SU-DHL-6 (cell line): ENCODE measurements around the gene EPSTI1.

Experiments
- H2AFZ ChIP-seq: fragments of 200-600 bp; sonication (generic); 2 replicates; pipeline ENCODE4 v1.6.1; 2014; ENCODE audit warnings: low read depth, mild to moderate bottlenecking, moderate library complexity, mixed read lengths, antibody characterized with exemption, low read length; ENCODE audit not compliant: severe bottlenecking
- H3F3A ChIP-seq: fragments of 200-600 bp; shearing (Covaris generic); 2 replicates; pipeline ENCODE4 v1.6.0; 2016; ENCODE audit warnings: antibody characterized with exemption, mild to moderate bottlenecking; ENCODE audit not compliant: insufficient read depth
- H3K27ac ChIP-seq: fragments of 200-600 bp; sonication (generic); 2 replicates; pipeline ENCODE4 v1.5.1; 2016; ENCODE audit warnings: low read depth, mild to moderate bottlenecking, low read length, moderate library complexity, mixed read lengths
- H3K27me3 ChIP-seq: fragments of 200-600 bp; sonication (generic), shearing (Covaris generic); 2 replicates; pipeline ENCODE4 v1.6.0; 2014; ENCODE audit warnings: mild to moderate bottlenecking, low read length
- H3K36me3 ChIP-seq: fragments of 200-600 bp; sonication (generic); 2 replicates; pipeline ENCODE4 v1.6.1; 2014; ENCODE audit warnings: mild to moderate bottlenecking, low read length, mixed read lengths
- H3K4me2 ChIP-seq: fragments of 300-600, 200-600 bp; shearing (Covaris generic), sonication (generic); 2 replicates; pipeline ENCODE4 v1.6.0; 2014; ENCODE audit warnings: low read length, low read depth, mild to moderate bottlenecking; ENCODE audit not compliant: poor library complexity, severe bottlenecking
- H3K4me3 ChIP-seq: fragments of 200-600 bp; sonication (generic); 2 replicates; pipeline ENCODE4 v1.5.1; 2014; ENCODE audit warnings: antibody characterized with exemption, low read length, mild to moderate bottlenecking, mixed read lengths; ENCODE audit not compliant: insufficient read depth, poor library complexity, severe bottlenecking
- H3K79me2 ChIP-seq: fragments of 200-600 bp; sonication (generic); 2 replicates; pipeline ENCODE4 v1.6.1; 2014; ENCODE audit warnings: mild to moderate bottlenecking, low read length, moderate library complexity; ENCODE audit not compliant: insufficient read depth
- H3K9ac ChIP-seq: fragments of 200-600 bp; sonication (generic); 2 replicates; pipeline ENCODE4 v1.7.0; 2014; ENCODE audit warnings: mild to moderate bottlenecking, low read length
- H3K9me2 ChIP-seq: fragments of 200-600 bp; sonication (generic); replicated peaks from 2 replicates; pipeline ENCODE4 v1.6.1; 2014; ENCODE audit warnings: low read length; ENCODE audit not compliant: insufficient read depth
- H3K9me3 ChIP-seq: fragments of 200-600 bp; sonication (generic); 2 replicates; pipeline ENCODE4 v1.6.1; 2014; ENCODE audit warnings: low read length, mixed read lengths; ENCODE audit not compliant: insufficient read depth
- H4K20me1 ChIP-seq: fragments of 200-600 bp; sonication (generic); 2 replicates; pipeline ENCODE4 v1.6.1; 2014; ENCODE audit warnings: low read depth, mild to moderate bottlenecking, antibody characterized with exemption, low read length, moderate library complexity, mixed read lengths
- EZH2phosphoT487 ChIP-seq: fragments of 200-600 bp; sonication (generic), shearing (Covaris generic); conservative IDR thresholded peaks from 2 replicates; pipeline ENCODE4 v1.6.1; 2018; ENCODE audit warnings: mild to moderate bottlenecking, antibody characterized with exemption, low read length, moderate library complexity, mixed read lengths
- TF ChIP-seq, protein P1 (sequence below): fragments of 200-600 bp; sonication (generic); IDR thresholded peaks from one replicate; pipeline ENCODE4 v1.5.1; 2017; ENCODE audit warnings: antibody characterized with exemption, mild to moderate bottlenecking, low read length, moderate library complexity; ENCODE audit not compliant: insufficient read depth, poor library complexity, severe bottlenecking

The EPSTI1 gene

DNA sequence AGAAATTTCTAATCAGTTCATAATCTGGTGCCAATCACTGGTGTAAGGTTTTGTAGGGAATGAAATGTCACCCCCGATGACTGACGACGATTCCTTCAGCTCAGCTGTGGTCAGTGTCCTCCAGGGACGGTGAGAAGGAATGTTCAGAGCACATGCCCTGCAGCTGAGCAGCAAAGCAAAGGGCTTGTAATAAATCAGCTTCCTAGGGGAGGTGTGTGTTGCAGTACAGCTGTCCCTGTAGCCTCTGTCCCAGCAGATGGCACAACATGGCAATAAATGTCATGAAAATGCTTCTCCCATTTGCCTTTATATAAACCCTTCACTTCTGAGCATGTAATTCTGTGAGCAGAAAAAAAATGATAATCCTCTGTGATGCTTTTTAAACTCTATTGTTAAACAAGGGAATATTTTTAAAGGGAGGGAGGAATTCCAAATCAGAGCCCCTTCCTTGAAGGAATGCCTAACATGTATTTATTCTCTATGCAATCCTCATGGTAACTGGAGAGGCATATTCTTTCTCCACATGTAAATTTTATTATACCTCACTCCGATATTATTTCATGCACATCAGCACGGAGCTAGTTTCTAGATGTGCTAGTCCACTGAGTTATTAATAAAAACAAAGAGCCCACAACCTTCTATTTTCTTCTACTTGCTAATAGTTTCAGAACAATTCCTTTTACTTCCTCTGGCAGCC is 108.1 kb downstream of the EPSTI1 start:
- Histone ChIP-seq H2AFZ (no peak overlapping the region), H3K79me2 (no peaks in the 10 kb centered on the region)
- TF ChIP-seq, protein P1, sequence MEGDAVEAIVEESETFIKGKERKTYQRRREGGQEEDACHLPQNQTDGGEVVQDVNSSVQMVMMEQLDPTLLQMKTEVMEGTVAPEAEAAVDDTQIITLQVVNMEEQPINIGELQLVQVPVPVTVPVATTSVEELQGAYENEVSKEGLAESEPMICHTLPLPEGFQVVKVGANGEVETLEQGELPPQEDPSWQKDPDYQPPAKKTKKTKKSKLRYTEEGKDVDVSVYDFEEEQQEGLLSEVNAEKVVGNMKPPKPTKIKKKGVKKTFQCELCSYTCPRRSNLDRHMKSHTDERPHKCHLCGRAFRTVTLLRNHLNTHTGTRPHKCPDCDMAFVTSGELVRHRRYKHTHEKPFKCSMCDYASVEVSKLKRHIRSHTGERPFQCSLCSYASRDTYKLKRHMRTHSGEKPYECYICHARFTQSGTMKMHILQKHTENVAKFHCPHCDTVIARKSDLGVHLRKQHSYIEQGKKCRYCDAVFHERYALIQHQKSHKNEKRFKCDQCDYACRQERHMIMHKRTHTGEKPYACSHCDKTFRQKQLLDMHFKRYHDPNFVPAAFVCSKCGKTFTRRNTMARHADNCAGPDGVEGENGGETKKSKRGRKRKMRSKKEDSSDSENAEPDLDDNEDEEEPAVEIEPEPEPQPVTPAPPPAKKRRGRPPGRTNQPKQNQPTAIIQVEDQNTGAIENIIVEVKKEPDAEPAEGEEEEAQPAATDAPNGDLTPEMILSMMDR = no peak
- TF ChIP-seq EZH2phosphoT487 = no peak

DNA sequence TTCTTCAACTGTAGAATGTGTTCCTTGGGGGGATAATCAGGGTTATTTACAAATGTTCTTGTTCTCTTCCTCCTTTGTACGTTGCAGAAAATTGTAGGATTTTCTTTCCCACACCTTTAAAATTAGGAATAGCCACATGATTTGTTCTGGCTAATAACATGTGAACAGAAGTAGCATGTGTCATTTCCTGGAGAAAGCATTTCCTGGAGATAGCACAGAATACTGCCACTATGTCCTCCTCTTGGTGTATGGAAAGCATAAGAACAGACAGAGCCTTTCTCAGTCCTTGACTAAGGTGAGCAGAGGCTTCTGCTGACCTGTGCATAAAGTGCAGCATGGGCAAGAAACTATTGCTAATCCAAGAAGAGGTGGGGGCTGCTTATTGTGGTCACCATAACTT is 108.9 kb downstream of the EPSTI1 start:
- Histone ChIP-seq H3F3A (no peaks in the 10 kb centered on the region), H3K9me2 (no peaks in the 10 kb centered on the region), H2AFZ (no peak overlapping the region), H3K9ac (no peak overlapping the region), H3K36me3 (no peaks in the 10 kb centered on the region), H3K27ac (no peak overlapping the region), H3K4me3 (no peak overlapping the region), H3K9me3 (no peaks in the 10 kb centered on the region), H4K20me1 (no peaks in the 10 kb centered on the region), H3K4me2 (no peak overlapping the region), H3K27me3 (no peaks in the 10 kb centered on the region), H3K79me2 (no peaks in the 10 kb centered on the region)
- no peak for TF ChIP-seq EZH2phosphoT487
- TF ChIP-seq, protein P1 = no peak

More for the DNA sequence above, 108.1 kb downstream of the EPSTI1 start:
- Histone ChIP-seq H3K9ac (no peak overlapping the region), H3K27ac (no peak overlapping the region), H3K4me3 (no peak overlapping the region), H3F3A (no peaks in the 10 kb centered on the region), H3K27me3 (no peaks in the 10 kb centered on the region), H4K20me1 (no peaks in the 10 kb centered on the region), H3K4me2 (no peak overlapping the region), H3K36me3 (no peaks in the 10 kb centered on the region), H3K9me3 (no peaks in the 10 kb centered on the region), H3K9me2 (no peaks in the 10 kb centered on the region)

DNA sequence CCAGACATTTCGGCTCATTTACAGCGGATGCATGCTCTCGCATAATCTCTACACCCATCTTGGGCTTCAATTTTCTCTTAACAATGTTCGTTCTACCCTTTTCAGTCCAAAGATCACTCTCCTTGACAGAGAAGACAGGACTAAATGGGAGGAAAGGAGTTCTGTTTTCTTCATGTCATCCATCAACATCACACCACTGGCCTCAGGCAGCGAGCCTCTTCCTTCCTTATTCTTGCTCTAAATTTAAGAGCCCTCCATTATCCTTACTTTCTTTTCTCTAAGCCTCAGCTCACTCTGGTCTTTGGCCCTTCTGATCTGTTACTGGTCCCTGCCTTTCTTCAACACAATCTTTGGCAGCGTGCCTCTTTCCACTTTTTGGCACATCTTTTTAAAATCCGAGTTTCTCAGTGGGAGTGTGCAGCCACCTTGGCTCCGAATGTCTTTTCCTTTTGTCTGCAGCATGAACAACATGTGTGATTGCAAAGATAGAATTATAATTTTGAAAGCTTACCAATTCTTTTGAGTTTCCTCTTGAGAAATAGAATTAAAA is 111.9 kb downstream of the EPSTI1 start:
- Histone ChIP-seq H3K36me3 (no peaks in the 10 kb centered on the region), H2AFZ (no peak overlapping the region), H3K4me2 (no peak overlapping the region), H3K27ac (no peak overlapping the region), H3K79me2 (no peaks in the 10 kb centered on the region), H4K20me1 (no peaks in the 10 kb centered on the region), H3K9me2 (no peaks in the 10 kb centered on the region), H3K9ac (no peak overlapping the region), H3K4me3 (no peak overlapping the region), H3F3A (no peaks in the 10 kb centered on the region), H3K9me3 (no peaks in the 10 kb centered on the region), H3K27me3 (no peaks in the 10 kb centered on the region)
- no peak for TF ChIP-seq EZH2phosphoT487
- TF ChIP-seq, protein P1 = no peak
